Anterior cingulate cortex (tissue), 58 donors: Measurements from ENCODE around the gene VPS11.

Source experiments
- DNase-seq, 58 donors: peaks; one replicate each; lab custom pipeline; 2025; lab: John Stamatoyannopoulos, UW

The VPS11 gene

GRCh38 chr11:119067371-119068222, at the start of gene VPS11:
Gene VPS11 (plus strand): TSS chr11:119067818. CDS start chr11:119067824, 6 bp downstream.
- peak; percentile 45 to 98 (median 94) for DNase-seq

DNA sequence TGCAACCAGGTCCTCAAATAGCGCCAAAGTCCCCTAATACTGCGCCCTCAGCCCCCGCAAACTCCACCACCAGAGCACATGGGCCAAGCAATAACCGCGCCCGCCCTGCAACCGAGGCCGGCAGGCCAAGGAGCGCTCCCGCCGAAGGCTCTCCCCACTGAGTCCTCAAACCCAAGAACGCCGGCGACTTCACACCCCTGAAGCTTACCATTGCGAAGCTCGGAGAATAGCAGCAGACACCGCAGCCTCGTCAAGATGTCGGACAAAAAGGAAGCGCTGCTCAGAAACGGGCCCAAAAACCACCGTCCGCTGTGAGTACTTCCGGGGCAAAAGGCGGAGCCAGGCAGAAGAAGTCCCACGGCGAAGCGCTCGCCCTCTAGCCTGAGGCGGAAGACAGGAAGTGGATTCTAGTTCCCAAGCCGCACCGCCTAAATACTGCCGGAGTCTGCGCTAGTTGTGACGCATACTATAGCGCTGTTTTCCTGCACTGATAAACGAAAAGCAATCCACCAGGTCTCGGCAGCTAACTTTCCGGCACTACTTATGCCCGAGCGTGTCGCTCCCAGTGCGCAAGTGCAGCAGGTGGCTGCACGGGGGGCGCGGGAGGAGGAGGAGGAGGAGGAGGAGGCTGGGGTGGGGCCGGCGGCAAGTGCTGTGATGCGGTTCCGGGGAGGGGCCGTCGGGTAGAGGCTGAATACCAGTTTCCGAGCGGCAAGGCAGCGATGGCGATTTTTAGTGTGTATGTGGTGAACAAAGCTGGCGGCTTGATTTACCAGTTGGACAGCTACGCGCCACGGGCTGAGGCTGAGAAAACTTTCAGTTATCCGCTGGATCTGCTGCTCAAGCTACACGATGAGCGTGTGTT, 49.3 kb upstream of the VPS11 start, which contains the start of the genes RPS25 and TRAPPC4:
Gene RPS25, minus strand, starts transcription at position 270 of the 865 bp plus-strand sequence. Its CDS starts 59 bp downstream, at position 211.
Gene TRAPPC4, plus strand, starts transcription at position 693 of the 865 bp plus-strand sequence. Its CDS starts 30 bp downstream, at position 723.
- DNase-seq, result peak; percentile 79 to 100 (median 97)

DNA sequence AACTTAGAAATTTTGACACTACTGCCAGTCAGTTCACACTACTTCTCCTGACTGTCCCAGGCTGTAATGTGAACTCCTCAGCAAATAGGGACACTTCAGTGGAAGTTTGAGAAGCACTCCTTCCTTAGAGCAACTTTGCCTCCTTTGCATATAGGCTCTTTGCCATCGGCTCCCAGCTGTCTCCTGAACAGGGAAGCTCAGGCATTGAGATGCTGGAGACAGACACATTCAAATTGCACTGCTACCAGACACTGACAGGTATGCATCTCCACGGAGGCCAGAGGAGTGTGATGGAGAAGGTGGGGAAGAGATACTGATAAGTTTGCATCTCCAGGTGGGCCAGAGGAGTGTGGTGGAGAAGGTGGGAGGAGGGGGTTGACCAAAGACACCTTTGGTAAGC, 47.6 kb upstream of the VPS11 start:
- DNase-seq, result no peak

DNA sequence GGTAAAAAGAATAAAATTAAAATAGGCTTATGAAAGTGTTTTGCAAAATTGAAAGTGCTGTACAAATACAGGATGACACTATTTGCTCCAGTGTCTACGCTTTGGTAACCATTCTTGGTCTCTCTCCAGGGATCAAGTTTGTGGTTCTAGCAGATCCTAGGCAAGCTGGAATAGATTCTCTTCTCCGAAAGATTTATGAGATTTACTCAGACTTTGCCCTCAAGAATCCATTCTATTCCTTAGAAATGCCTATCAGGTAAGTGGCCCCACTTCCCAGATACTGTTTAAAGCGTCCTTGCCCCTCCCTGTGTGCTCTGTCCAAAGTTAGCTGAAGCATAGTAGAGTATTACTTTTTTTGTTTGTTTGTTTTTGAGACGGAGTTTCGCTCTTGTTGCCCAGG, 46.0 kb upstream of the VPS11 start:
- no peak for DNase-seq

DNA sequence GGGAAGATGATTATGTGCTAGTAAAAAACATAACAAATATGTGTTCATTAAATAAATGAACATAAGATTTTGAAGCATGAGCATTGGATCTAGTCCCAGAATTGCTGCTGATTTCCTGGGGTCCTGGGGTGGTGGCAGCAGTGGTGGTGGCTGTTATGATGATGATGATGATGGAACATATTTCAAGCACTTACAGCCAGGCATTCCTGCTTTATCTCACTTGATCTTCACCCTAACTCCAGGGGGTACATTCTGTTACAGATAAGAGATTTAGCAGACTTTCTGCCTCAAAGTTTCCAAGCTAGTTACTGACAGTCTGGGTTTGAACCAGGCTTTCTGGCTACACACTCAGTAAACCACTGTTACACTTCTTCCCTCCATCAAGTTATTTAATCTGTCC, 43.9 kb upstream of the VPS11 start:
- DNase-seq, result no peak

- DNase-seq, result no peak
These were observed 43.1 kb upstream of the VPS11 start for GRCh38 chr11:119024430-119025098.

DNA sequence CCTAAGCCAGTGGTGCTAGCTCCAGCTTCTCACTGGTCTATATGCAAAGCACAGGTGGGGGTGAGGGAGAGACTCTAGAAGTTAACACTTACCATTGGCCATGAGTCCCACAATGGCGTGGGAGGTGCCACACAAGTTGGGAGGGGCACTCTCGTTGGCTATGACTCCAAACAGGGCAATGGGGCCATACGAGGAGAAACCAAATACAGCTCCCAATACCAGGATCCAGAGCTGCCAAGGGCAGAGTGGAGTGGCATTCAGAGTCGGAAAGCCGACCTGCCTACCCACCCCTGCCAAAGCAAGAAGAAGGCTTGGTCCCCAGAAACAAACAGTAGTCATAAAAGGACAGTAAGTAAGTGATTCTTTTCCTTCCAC, 42.5 kb upstream of the VPS11 start:
- no peak for DNase-seq

GRCh38 chr11:119025541-119025940, 42.1 kb upstream of the VPS11 start:
- DNase-seq, result no peak

DNA sequence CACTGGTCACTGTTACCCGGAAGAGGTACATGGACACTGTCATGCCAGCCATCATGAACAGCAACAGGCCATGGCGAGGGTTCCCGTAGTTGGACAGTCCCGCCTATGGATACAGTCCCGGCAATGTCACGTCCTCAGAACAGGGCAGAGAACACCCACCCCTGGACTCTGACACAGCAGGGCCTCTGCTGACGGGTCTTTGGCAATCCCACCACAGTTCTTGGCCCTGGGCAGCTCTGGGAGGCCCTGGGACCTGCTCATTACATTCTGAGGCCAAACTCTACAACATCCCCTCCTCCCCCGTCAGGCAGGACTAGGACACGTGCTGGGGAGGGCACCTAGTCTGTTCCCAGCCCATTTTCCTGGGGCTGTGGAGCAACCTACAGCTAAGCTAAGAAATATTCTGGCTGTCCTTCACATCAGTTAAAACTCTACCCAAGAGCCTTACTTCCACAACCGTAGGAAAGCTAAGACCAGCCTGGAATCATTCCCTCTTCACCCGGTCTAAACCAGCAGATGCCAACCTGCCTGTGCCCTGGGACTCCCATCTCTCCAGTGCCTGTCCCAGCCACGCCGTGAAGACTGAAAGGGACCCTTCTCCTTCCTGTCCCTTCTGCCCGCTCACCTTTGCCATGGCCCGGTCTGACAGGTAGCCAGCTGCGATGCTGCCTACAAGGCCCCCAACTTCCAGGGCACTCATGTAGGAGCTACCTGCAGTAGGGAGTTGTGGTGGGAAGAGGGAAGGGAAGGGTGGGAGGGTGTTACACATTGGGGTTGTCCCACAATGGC, 41.4 kb upstream of the VPS11 start:
- no peak for DNase-seq

DNA sequence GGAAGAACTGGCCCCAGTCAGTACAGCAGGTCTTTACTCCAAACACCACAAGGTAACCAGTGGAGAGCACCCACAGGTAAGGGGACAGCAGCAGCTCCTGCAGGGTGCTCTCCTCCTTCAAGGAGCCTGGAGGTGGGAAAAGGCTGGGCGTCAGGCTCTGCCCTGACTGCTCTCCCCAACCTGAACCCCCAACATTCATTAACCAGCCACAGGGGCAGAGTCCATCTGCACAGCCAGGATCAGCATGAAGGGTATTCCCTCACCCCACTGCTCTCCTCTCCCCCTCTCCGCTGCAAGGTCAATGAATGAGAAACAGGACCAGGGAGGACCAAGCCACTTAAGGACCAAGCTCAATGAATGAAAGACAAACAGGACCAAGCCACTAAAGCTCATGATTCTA, 40.6 kb upstream of the VPS11 start:
- DNase-seq, result no peak

DNA sequence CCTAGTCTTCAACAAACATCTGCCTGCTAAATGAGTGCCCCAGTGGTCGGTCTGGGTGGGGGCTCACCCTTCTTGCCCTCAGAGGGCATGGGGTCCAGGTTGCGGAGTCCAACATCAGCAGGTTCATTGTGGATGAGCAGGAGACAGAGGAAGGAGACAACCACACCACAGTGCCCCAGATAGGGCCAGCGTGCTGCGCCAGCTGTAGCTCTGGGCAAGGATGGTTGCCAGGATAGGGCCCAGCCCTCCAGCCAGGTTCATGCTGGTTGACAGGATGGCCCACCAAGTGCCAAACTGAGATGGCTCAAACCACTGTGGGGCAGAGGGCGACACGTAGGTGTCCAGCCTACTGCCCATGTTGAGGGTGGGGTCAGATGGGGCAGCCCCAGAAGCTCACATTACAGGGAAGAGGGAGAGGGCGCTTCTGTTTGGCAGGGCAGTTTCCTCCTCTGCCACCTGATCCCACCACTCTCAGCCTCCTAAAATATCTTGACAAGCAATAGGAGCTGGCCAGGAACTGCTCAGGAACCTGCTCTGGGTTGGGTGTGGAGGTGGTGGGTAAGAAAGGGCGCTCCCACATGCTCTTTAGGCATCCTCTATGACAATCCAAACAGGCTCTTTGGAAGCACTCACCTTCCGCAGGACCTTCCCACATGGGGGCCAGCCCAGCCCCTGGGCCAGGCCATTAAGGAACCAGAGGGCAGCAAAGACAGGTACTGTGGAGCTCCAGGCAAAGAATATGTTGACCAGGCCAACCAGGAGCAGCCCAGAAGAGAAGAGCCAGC, 39.9 kb upstream of the VPS11 start:
- DNase-seq, result no peak

DNA sequence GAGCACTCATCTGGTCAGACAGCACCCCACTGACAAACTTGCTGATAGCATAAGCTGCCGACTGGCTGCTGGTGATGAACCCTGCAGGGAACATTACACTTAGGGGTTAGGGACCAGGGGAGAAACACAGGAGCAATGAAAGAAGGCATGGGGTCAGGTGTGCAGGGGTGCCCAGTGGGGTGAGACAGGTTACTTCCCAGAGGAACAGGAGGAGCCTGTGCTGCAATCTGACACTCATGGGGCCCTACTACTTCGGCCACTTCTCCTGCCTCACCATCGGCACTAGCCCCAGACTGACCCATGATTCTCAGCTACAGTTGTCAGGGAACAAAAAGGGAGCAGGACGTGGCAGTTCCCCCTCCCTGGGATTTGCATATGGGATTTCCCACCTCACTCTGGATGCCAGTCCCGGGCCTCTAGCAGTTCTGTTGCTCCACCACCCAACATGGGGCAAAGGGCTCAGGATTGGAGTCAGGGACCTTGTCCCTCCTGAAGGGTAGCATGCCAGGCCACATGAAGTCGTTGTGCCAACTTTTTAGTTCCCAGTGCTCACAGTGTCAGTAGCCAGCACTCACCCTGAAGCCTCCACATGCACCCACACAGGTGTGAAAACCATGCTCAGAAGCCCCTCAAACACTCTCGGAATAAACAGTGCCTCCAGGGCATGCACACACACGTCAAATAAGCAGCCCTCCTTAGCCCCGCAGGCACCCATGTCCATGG, 39.1 kb upstream of the VPS11 start:
- DNase-seq, result no peak

GRCh38 chr11:119029069-119029339, 38.6 kb upstream of the VPS11 start:
- peak in 1 of 58 donors; percentile 12 for DNase-seq

DNA sequence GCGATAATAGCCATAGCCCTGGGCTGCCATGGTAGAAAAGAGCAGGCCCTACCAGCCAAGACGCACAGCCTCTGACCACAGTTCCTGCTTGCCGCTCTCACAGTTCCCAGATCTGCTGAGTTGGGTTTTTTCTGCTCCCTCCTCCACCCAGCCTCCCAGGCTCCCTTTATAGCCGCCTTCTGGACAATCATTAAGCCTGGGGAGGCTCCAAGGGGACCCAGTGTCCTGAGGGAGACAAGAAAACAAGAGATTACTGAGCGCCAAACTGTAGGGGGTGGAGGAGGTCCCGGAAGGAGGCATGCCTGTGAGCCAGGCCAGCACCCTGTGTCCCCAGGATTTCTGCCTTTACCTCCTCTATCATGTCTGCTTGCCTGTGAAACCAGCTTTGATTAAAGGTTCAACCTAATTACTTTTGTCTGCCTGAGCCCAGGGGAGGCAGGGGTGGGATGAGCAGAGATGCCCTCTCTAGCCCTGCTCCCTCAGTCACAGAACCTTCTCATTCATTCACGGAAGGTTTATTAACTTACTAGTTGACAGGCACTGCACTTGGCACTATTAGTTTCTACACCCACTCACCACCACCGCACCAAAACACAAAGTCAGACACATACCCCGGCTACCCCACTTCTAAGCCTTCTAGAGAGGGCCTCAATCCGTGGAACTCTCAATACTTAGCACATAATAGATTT, 38.1 kb upstream of the VPS11 start:
- peak in 17 of 58 donors; percentile 3 to 39 (median 15) for DNase-seq

DNA sequence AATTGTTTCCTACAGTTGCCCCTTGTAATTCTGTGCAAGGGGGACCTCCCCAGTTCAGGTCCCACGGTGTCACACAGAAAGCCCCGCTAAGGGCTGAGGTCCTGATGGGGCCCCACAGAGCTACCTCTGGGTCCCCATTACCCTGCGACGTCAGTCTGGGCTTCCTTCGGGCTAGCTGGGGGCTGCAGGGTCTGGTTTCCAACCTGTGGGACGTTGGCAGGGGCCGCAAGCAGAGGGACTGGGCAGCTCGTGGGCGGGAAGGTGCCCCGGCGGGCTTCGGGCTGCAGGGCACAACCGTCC, 37.6 kb upstream of the VPS11 start:
- DNase-seq, result peak in 1 of 58 donors; percentile 40

GRCh38 chr11:119030329-119031047, 37.1 kb upstream of the VPS11 start, which contains the start of gene SLC37A4:
Gene SLC37A4 (minus strand): TSS chr11:119030877.
- peak; percentile 73 to 98 (median 94) for DNase-seq

- no peak for DNase-seq
These were observed 35.7 kb upstream of the VPS11 start for GRCh38 chr11:119031912-119032280.
